Activated CD8-positive, alpha-beta T cell treated with anti-CD3 and anti-CD28 coated beads for 36 hours (primary cell): ENCODE data around the gene ENPP7. TPM values are rescaled to one million over a fixed set of nuclear protein-coding genes. Genes with fewer than 3 reads are reported as not detected.

ENCODE experiments used
- ATAC-seq: fragments of 200-7000 bp; cut with Tn5 transposase; one replicate; pipeline ENCODE4 v1.10.0; 2021; ENCODE audit warnings: mild to moderate bottlenecking, moderate library complexity
- CTCF ChIA-PET: fragments of 350-600 bp; sonication (Branson Sonifier 250); formaldehyde crosslinking; loops from one replicate; lab custom pipeline; 2021; ENCODE audit warnings: antibody characterized with exemption; lab: Charles Lee
- POLR2A ChIA-PET: fragments of 350-600 bp; sonication (Branson Sonifier 250); formaldehyde crosslinking; loops from one replicate; lab custom pipeline; 2021; ENCODE audit warnings: antibody characterized with exemption; lab: Charles Lee
- DNase-seq: peaks from one replicate; pipeline ENCODE4 v3.0.0-alpha.2; 2020
- H3K27ac Mint-ChIP-seq: one replicate; pipeline ENCODE4 v1.8.0; 2021; ENCODE audit warnings: mild to moderate bottlenecking, mixed read lengths
- H3K27me3 Mint-ChIP-seq: one replicate; pipeline ENCODE4 v1.8.0; 2021; ENCODE audit warnings: mixed read lengths
- H3K36me3 Mint-ChIP-seq: one replicate; pipeline ENCODE4 v1.8.0; 2021; ENCODE audit warnings: low read depth, mixed read lengths
- H3K4me1 Mint-ChIP-seq: one replicate; pipeline ENCODE4 v1.8.0; 2021; ENCODE audit warnings: low read depth, mixed read lengths
- H3K4me3 Mint-ChIP-seq: one replicate; pipeline ENCODE4 v1.8.0; 2021; ENCODE audit warnings: mild to moderate bottlenecking, moderate library complexity, mixed read lengths
- H3K9me3 Mint-ChIP-seq: one replicate; pipeline ENCODE4 v1.8.0; 2021; ENCODE audit warnings: mixed read lengths
- CTCF ChIP-seq: fragments of 200-600 bp; IDR thresholded peaks from one replicate; pipeline ENCODE4 v1.8.0; 2022; ENCODE audit warnings: antibody characterized with exemption, mild to moderate bottlenecking
- intact Hi-C: fragments of 100-400 bp; cut with micrococcal nuclease; formaldehyde crosslinking; loops from one replicate; pipeline ENCODE4 v1.10.0; 2022
- total RNA-seq, 2 experiments: library from RNA; stranded (reverse); gene quantifications; one replicate each; pipeline ENCODE4 v1.2.3, GENCODE V29; 2021

Gene ENPP7
- total RNA-seq, 2 experiments from 2014 or later, result 0.16 TPM; not detected in 1

GRCh38 chr17:79783891-79784290 lies 53.1 kb downstream of the ENPP7 start:
- Mint-ChIP-seq H3K4me3 (no peak overlapping the region), H3K27ac (no peak overlapping the region), H3K36me3 (peaks cover 8% of the 10 kb centered on the region), H3K27me3 (peaks cover 42% of the 10 kb centered on the region), H3K4me1 (peaks cover 27% of the 10 kb centered on the region), H3K9me3 (no peaks in the 10 kb centered on the region)
- CTCF ChIA-PET, result no interaction called here
- no peak for ATAC-seq
- intact Hi-C loops, result no loop called here
- TF ChIP-seq CTCF, result no peak
- no peak for DNase-seq
- POLR2A ChIA-PET, result no interaction called here

GRCh38 chr17:79784353-79785016 lies 53.7 kb downstream of the ENPP7 start:
- H3K36me3 Mint-ChIP-seq, result peaks cover 8% of the 10 kb centered on the region
- peaks cover 45% of the 10 kb centered on the region for H3K27me3 Mint-ChIP-seq
- ATAC-seq (no peak), DNase-seq (no peak)
- no peak for TF ChIP-seq CTCF
- intact Hi-C loops, result no loop called here
- H3K4me3 Mint-ChIP-seq, result no peak overlapping the region
- no peaks in the 10 kb centered on the region for H3K9me3 Mint-ChIP-seq
- ChIA-PET POLR2A (no interaction called here), CTCF (no interaction called here)
- no peak overlapping the region for H3K27ac Mint-ChIP-seq
- peaks cover 26% of the 10 kb centered on the region for H3K4me1 Mint-ChIP-seq

- TF ChIP-seq CTCF, result no peak
- POLR2A ChIA-PET, result no interaction called here
- CTCF ChIA-PET, result no interaction called here
- DNase-seq, result no peak
- no peak for ATAC-seq
- Mint-ChIP-seq H3K4me3 (no peak overlapping the region), H3K27me3 (peaks cover 44% of the 10 kb centered on the region), H3K4me1 (peaks cover 26% of the 10 kb centered on the region), H3K36me3 (peaks cover 8% of the 10 kb centered on the region), H3K27ac (no peak overlapping the region), H3K9me3 (no peaks in the 10 kb centered on the region)
- intact Hi-C loops, result no loop called here
Measured at GRCh38 chr17:79785017-79785899, 54.5 kb downstream of the ENPP7 start.

- H3K27ac Mint-ChIP-seq, result no peak overlapping the region
- ChIA-PET POLR2A (interaction anchor here (1.8 kb wide), 1 partner anchor 11 kb away, joined by 5 read pairs; the partner anchor contains the start of gene CBX8), CTCF (interaction anchor here (0.8 to 1.7 kb wide), 3 partner anchors 8 to 213 kb away, joined by 3 to 4 read pairs (median 3); partner anchors contain the start of gene CBX2)
- no peaks in the 10 kb centered on the region for H3K9me3 Mint-ChIP-seq
- no peak overlapping the region for H3K4me3 Mint-ChIP-seq
- peaks cover 8% of the 10 kb centered on the region for H3K36me3 Mint-ChIP-seq
- no peak for TF ChIP-seq CTCF
- intact Hi-C loops, result no loop called here
- no peak for DNase-seq
- peaks cover 45% of the 10 kb centered on the region for H3K27me3 Mint-ChIP-seq
- peaks cover 23% of the 10 kb centered on the region for H3K4me1 Mint-ChIP-seq
- no peak for ATAC-seq
Measured at GRCh38 chr17:79785900-79786810, 55.4 kb downstream of the ENPP7 start.
